HG03139 (cell line): ENCODE measurements around the gene NRG3.
"Not testable (repeated sequence)": the region's sequence is repeated elsewhere in the genome, so short reads cannot be mapped to it uniquely, and the experiment has no call there.

Source experiments
- ATAC-seq: cut with Tn5 transposase; IDR thresholded peaks from one replicate; pipeline ENCODE4 v1.9.1; 2021; ENCODE audit not compliant: unreplicated experiment

The NRG3 gene

DNA sequence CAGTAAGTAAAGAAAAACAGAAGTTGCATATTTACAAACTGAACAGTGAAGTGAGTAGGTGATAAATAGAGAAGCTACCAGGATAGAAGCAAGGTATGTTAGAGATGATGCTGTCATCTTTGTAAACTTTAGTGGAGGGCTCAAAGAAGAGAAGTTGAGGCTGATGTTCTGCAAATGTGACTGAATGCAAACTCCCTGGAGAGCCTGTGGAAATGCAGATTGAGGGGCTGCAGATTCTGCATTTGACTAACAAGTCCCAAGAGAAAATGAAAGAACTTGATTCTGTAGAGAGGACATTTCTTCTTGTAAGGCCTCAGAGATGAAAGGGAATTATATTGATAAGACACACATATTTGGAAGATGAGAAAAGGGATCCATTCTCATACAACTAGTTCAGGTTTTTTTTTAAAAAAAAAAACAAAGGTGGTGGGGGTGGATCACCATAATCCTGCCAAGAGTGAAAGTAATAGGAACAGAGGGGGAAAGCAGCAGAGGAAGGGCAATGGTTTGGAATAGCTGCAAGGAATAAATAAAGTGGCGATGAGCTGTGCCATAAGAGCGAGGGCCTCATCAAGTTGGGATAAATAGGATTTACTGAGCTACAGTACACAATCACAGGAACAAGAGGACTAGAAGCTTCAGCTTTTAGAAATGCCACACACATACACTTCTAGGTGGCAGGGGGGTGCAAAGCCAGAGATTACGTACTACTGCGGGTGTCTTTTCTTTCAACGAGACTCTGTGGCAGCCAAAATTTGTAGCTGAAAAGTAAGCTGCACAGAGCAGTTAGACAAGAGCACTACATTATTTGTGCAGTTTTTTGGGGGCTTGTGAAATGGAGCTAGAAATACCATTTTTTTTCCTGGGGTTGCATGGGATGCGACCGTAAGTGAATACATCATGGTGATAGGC is 778.5 kb downstream of the NRG3 start:
- no peak for ATAC-seq

- no peak for ATAC-seq
These were observed 785.2 kb downstream of the NRG3 start for GRCh38 chr10:82660205-82660604.

- no peak for ATAC-seq
These were observed 786.0 kb downstream of the NRG3 start for GRCh38 chr10:82660986-82661385.

DNA sequence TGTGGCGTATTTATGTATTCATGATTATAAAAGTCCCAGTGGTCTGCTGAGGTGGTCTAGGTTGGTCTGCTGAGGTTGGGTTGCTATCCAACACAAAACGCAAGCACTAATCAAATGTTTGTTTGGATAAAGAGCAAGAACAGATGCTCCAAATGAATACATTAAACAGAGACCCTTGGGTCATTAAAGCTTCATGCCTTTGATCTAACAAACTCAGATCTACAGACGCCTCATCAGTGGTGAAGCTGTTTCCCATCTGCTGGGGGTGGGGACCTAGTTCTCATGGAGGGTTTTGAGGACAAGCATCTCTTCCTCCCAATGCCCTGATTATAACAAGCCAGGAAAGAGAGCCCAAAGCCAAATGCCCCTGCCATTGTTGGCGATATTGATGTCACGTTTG is 786.7 kb downstream of the NRG3 start:
- no peak for ATAC-seq

- ATAC-seq, result no peak
These were observed 793.4 kb downstream of the NRG3 start for GRCh38 chr10:82668221-82668895.

DNA sequence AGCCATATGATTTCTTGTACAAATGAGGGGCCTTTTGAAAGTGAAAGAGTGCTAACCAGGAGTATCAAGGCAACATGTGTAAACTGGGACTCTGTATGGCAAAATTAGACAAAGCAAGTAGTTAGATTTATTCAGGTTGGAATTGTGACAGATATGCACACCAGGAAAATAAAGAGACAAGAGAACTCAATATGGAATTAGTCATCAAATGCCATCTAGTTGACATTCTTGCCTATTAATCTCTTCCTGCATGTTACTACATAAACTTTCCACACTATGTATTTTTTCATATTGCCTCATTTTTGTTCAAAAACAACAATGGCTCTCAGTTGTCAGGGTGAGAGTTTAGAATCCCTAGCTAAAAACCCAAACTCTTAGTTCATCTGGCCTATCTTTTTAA is 799.0 kb downstream of the NRG3 start:
- no peak for ATAC-seq

DNA sequence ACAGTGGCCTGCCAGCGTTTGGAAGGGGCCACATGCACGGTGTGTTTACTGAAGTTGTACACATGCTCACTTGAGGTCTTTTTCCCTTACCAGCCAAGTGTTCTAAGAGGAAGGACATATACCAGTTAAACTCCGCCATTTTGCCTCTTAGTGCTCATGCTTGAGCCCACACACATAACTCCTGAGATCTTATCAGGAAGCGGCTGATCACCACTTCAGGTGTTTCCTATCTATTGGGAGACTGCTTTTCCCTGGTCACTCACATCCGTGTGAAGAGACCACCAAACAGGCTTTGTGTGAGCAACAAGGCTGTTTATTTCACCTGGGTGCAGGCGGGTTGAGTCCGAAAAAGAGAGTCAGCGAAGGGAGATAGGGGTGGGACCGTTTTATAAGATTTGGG is 802.9 kb downstream of the NRG3 start:
- not testable (repeated sequence) for ATAC-seq

DNA sequence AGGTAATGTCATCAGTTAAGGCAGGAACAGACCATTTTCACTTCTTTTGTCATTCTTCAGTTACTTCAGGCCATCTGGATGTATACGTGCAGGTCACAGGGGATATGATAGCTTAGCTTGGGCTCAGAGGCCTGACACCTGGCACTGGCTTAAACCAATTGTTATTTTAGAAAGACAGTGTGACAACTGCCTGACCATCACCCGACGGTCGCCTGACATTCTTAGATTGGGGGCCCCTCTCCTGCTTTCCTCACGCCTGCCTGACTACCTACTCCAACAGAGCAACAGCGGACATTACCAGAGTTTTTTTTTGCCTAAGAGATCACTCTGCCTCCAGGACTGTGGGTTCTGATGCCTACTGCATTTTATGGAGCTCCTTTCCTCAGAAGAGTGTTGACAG is 803.5 kb downstream of the NRG3 start:
- not testable (repeated sequence) for ATAC-seq

DNA sequence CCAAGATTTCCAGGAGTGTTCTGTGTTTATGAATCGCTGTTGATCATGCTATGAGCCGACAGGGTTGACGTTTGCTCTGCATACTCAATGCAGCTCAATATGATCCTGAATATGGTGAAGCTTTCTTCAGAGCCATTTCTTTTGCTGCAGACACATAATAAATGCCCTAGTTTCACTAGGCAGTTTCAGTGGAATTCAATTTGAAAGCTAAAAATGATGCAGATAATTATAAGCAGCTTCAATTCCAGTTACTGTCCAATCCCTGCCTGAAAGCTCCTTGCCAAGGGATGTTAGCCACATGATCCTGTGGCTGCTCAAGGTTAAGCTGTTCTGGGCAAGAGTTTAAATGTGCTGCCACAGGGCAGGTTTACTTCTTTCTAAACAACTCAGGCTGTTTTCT is 805.6 kb downstream of the NRG3 start:
- ATAC-seq, result no peak

- no peak for ATAC-seq
These were observed 809.0 kb downstream of the NRG3 start for GRCh38 chr10:82683945-82684344.

- no peak for ATAC-seq
These were observed 810.1 kb downstream of the NRG3 start for GRCh38 chr10:82685087-82685486.

GRCh38 chr10:82691211-82691610 is 816.2 kb downstream of the NRG3 start:
- no peak for ATAC-seq

GRCh38 chr10:82692458-82692857 is 817.5 kb downstream of the NRG3 start:
- ATAC-seq, result no peak

DNA sequence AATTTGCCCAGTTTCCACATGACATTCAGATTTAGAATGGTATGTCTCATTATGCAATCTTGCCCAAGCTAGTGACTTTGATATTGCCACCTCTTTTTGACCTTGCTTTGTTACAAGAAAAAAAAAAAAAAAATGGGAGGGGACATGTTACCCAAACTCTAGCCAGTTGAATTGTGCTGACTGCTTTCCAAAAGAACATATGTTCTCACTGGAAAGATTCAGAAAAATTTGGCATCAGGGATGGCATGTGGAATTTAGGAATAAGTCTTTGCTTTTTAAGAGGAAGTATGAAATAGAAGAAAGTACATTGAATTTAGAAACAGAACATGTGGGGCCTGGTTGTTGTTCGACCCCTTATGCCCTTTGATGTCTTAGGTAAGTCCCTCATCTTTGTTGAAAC is 846.8 kb downstream of the NRG3 start:
- no peak for ATAC-seq

- ATAC-seq, result no peak
These were observed 847.3 kb downstream of the NRG3 start for GRCh38 chr10:82722273-82722672.

DNA sequence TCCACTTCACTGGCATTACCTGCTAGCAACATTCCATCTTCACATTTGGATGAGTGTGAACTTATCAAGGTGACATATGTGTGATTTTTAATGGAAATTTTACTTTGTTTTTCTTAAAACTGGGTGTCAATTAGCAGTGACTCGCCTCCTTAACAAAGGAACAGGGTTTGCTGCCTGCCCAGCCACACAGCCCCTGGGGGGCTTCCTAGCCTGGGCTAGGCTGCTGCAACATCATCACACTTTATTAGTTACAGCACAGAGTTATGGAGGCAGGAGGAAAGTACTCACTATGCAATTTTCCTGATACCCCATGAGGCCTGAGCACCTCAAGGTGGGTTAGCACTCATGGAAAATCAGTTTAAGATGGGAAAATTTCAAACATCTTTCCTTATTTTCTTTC is 861.3 kb downstream of the NRG3 start:
- ATAC-seq, result no peak

DNA sequence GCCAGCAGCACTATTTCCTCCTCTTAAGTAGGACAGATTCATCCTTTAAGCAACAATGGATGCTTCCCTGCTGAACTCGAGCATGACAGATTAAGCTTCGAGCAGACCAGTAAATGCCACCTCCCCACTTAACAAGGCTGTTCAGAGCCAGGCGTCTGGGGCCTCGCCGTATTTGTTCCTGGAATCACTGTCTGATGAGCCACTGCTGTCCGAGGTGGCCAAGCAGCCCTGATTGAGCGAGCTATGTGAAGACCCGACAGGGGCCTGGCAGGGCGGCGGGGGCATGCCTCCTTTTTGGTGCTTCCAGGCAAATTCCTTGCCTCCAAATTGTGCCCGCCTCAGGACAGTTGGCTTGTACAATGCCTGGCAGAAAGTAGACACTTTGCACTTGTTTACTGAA is 862.6 kb downstream of the NRG3 start:
- no peak for ATAC-seq

DNA sequence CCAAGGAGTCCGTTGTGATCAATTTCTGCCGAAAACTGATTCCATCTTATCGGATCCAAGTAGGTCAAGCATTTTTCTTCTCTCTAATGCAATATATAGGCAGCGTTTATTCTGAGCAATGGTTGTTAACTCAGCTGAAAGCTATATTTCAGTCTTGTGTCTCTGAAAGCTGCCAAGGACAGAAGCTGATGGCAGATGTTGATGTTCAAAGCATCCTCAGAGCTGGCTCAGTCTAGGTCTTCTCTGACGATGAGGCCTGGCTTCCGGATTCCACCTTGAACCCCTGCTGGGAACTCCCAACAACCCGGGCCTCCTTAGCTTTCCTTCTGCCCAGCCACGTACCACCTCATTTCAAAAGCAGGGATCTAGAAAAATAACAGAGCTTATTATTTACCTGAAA is 863.6 kb downstream of the NRG3 start:
- no peak for ATAC-seq

DNA sequence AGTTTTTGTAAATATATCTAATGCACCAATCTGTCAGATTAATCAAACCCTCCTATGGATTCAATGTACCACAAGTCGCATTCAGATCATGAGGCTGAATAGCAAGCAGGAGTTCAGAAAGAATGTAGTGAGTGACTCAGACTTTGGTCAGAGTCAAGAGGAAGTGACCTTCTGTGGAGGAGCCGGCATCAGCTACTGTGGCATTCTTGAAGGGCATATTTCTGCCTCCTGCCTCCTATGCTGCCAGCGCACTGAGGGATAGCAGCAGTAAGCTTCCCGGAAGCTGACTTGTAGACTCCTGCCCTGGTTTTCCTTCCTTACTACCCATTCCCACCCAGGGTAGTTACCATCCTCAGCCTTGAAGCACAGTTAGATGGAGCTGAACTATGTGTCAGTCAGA is 867.5 kb downstream of the NRG3 start:
- no peak for ATAC-seq

DNA sequence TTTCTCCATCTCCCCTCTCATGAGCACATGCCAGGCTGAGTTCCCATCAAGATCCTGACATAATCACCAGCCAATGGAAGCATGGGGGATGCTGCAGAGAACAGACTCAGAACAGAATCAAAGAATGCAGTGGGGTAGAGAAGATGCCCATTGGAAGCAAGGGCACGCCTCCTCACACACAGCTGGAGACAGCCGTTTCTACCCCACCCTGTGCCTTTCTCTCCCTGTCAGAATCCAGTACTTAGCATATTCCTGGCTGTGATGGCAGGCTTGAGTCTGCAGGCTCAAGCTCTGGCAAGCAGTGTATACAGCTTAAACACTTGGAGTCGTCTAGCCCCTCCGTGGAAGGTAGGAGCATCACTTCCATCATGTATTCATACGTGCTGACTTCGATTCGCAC is 867.9 kb downstream of the NRG3 start:
- ATAC-seq, result no peak

DNA sequence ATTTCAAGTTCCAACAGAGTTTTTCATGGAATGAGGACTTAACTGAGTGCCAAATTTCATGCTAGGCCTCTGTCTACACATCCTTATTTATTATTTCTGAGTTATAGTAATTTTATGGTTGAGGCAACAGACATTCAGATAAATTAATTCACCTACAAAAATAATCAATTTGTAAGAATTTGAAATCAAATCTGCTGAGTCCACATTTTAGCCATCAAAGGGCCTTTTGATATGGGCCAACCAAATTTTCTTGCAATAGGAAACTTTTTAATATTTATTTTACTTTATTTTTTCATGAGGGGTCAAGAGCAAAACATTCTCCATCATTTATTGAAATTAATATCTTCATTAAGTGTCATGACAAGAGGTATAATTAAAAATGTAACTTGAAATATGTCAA is 875.5 kb downstream of the NRG3 start:
- ATAC-seq, result no peak

GRCh38 chr10:82757397-82757796 is 882.4 kb downstream of the NRG3 start:
- ATAC-seq, result no peak
